ENCODE data around the gene DDI2.

The DDI2 gene

GRCh38 chr1:15575549-15576150 is 41.6 kb upstream of the DDI2 start:
- Histone ChIP-seq H3K27ac (ENCODE audit: low read length) (no peak overlapping the region), H3K4me3 (ENCODE audit: low read depth in 1 of 2, low read length in 2 of 2) (no peak overlapping the region), H3K79me2 (ENCODE audit: insufficient read depth, low read length) (no peaks in the 10 kb centered on the region), H3K4me2 (ENCODE audit: insufficient read depth, low read length) (no peak overlapping the region), H4K20me1 (ENCODE audit: insufficient read depth, low read length) (no peaks in the 10 kb centered on the region; the same call in 1 of the 2 replicates), H3K27me3 (ENCODE audit: insufficient read depth, low read length, poor library complexity) (no peaks in the 10 kb centered on the region), H3K9ac (ENCODE audit: low read depth, low read length) (no peak overlapping the region), H3K4me1 (ENCODE audit: insufficient read depth, low read length) (no peaks in the 10 kb centered on the region), H2AFZ (ENCODE audit: low read depth, low read length) (no peak overlapping the region), H3K9me3 (ENCODE audit: insufficient read depth, low read length, severe bottlenecking) (no peaks in the 10 kb centered on the region), H3K36me3 (ENCODE audit: insufficient read depth, low read length) (peaks cover 2% of the 10 kb centered on the region; the same call in 1 of the 2 replicates)
- TF ChIP-seq EZH2 (IDR thresholded peaks at IDR 0.05; ENCODE audit: borderline replicate concordance, low read depth, low read length, severe bottlenecking) (no peak), CTCF (IDR thresholded peaks at IDR 0.05; ENCODE audit: borderline replicate concordance, extremely low read depth, low read length, poor library complexity, severe bottlenecking) (no peak)
- DNase-seq = no peak
- ATAC-seq (ENCODE audit: insufficient read depth, low read depth) = no peak

- TF ChIP-seq CTCF (IDR thresholded peaks at IDR 0.05; ENCODE audit: borderline replicate concordance, extremely low read depth, low read length, poor library complexity, severe bottlenecking) (no peak), EZH2 (IDR thresholded peaks at IDR 0.05; ENCODE audit: borderline replicate concordance, low read depth, low read length, severe bottlenecking) (no peak)
- Histone ChIP-seq H4K20me1 (ENCODE audit: insufficient read depth, low read length) (no peaks in the 10 kb centered on the region; the same call in 1 of the 2 replicates), H3K9ac (ENCODE audit: low read depth, low read length) (no peak overlapping the region), H3K27me3 (ENCODE audit: insufficient read depth, low read length, poor library complexity) (no peaks in the 10 kb centered on the region), H3K4me3 (ENCODE audit: low read depth in 1 of 2, low read length in 2 of 2) (no peak overlapping the region), H3K27ac (ENCODE audit: low read length) (no peak overlapping the region), H3K9me3 (ENCODE audit: insufficient read depth, low read length, severe bottlenecking) (no peaks in the 10 kb centered on the region), H3K4me1 (ENCODE audit: insufficient read depth, low read length) (no peaks in the 10 kb centered on the region), H3K4me2 (ENCODE audit: insufficient read depth, low read length) (no peak overlapping the region), H3K79me2 (ENCODE audit: insufficient read depth, low read length) (no peaks in the 10 kb centered on the region), H3K36me3 (ENCODE audit: insufficient read depth, low read length) (no peaks in the 10 kb centered on the region), H2AFZ (ENCODE audit: low read depth, low read length) (no peak overlapping the region)
- no peak for DNase-seq
- ATAC-seq (ENCODE audit: insufficient read depth, low read depth) = no peak
Observed at GRCh38 chr1:15577691-15578090, 39.6 kb upstream of the DDI2 start.

GRCh38 chr1:15578921-15579682 is 38.2 kb upstream of the DDI2 start:
- Histone ChIP-seq H3K4me2 (ENCODE audit: insufficient read depth, low read length) (no peak overlapping the region), H4K20me1 (ENCODE audit: insufficient read depth, low read length) (no peaks in the 10 kb centered on the region; the same call in 1 of the 2 replicates), H2AFZ (ENCODE audit: low read depth, low read length) (peak overlapping the region; percentile 17; the same call in 1 of the 2 replicates), H3K79me2 (ENCODE audit: insufficient read depth, low read length) (no peaks in the 10 kb centered on the region), H3K36me3 (ENCODE audit: insufficient read depth, low read length) (no peaks in the 10 kb centered on the region), H3K9ac (ENCODE audit: low read depth, low read length) (no peak overlapping the region), H3K9me3 (ENCODE audit: insufficient read depth, low read length, severe bottlenecking) (no peaks in the 10 kb centered on the region), H3K4me1 (ENCODE audit: insufficient read depth, low read length) (no peaks in the 10 kb centered on the region), H3K4me3 (ENCODE audit: low read depth in 1 of 2, low read length in 2 of 2) (no peak overlapping the region), H3K27me3 (ENCODE audit: insufficient read depth, low read length, poor library complexity) (no peaks in the 10 kb centered on the region), H3K27ac (ENCODE audit: low read length) (no peak overlapping the region)
- ATAC-seq (ENCODE audit: insufficient read depth, low read depth) = no peak
- DNase-seq = no peak
- TF ChIP-seq EZH2 (IDR thresholded peaks at IDR 0.05; ENCODE audit: borderline replicate concordance, low read depth, low read length, severe bottlenecking) = no peak
- TF ChIP-seq CTCF (IDR thresholded peaks at IDR 0.05; ENCODE audit: borderline replicate concordance, extremely low read depth, low read length, poor library complexity, severe bottlenecking) = no peak
